H9 (cell line): ENCODE results near the gene GIT1. TPM values are rescaled to one million over a fixed set of nuclear protein-coding genes. Genes with fewer than 3 reads are reported as not detected.

Experiments
- DNase-seq: peaks from one replicate; pipeline ENCODE4 v3.0.0-alpha.2; 2017
- H2AFZ ChIP-seq: one replicate; pipeline ENCODE4 v1.6.1; 2013; ENCODE audit warnings: mild to moderate bottlenecking, low read length, control low read depth, moderate library complexity
- H2AK5ac ChIP-seq: 2 replicates; pipeline ENCODE4 v1.6.1; 2013; ENCODE audit warnings: low read length, control low read depth, mixed read lengths; ENCODE audit not compliant: insufficient read length
- H2BK120ac ChIP-seq: one replicate; pipeline ENCODE4 v1.6.1; 2013; ENCODE audit warnings: low read depth, mild to moderate bottlenecking, low read length, control low read depth, inconsistent platforms; ENCODE audit not compliant: poor library complexity, severe bottlenecking
- H2BK12ac ChIP-seq: 2 replicates; pipeline ENCODE4 v1.6.1; 2013; ENCODE audit warnings: low read length, control low read depth, mixed read lengths, low read depth; ENCODE audit not compliant: insufficient read length
- H2BK15ac ChIP-seq: 2 replicates; pipeline ENCODE4 v1.6.1; 2013; ENCODE audit warnings: low read depth, low read length, control low read depth
- H2BK20ac ChIP-seq: one replicate; pipeline ENCODE4 v1.6.1; 2013; ENCODE audit warnings: low read depth, mild to moderate bottlenecking, low read length, control low read depth, inconsistent platforms; ENCODE audit not compliant: poor library complexity, severe bottlenecking
- H2BK5ac ChIP-seq: 2 replicates; pipeline ENCODE4 v1.6.1; 2013; ENCODE audit warnings: low read length, control low read depth, mixed read lengths; ENCODE audit not compliant: insufficient read length
- H3K14ac ChIP-seq: 2 replicates; pipeline ENCODE4 v1.6.1; 2013; ENCODE audit warnings: low read length, control low read depth; ENCODE audit not compliant: insufficient read depth
- H3K18ac ChIP-seq: 2 replicates; pipeline ENCODE4 v1.6.1; 2013; ENCODE audit warnings: low read depth, mild to moderate bottlenecking, mixed read lengths, low read length, control low read depth; ENCODE audit not compliant: insufficient read length
- H3K23ac ChIP-seq: 2 replicates; pipeline ENCODE4 v1.6.1; 2013; ENCODE audit warnings: low read length, control low read depth, mixed read lengths, low read depth; ENCODE audit not compliant: insufficient read length
- H3K23me2 ChIP-seq: 2 replicates; pipeline ENCODE4 v1.6.1; 2013; ENCODE audit warnings: low read depth, mild to moderate bottlenecking, mixed read lengths, low read length, control low read depth; ENCODE audit not compliant: insufficient read length, poor library complexity, severe bottlenecking
- H3K27ac ChIP-seq: 2 replicates; pipeline ENCODE4 v1.5.1; 2013; ENCODE audit warnings: low read length, control low read depth, mixed read lengths, low read depth; ENCODE audit not compliant: insufficient read length
- H3K27me3 ChIP-seq: 2 replicates; pipeline ENCODE4 v1.6.1; 2013; ENCODE audit warnings: low read length, control low read depth, inconsistent platforms; ENCODE audit not compliant: insufficient read depth
- H3K4ac ChIP-seq: 2 replicates; pipeline ENCODE4 v1.6.1; 2013; ENCODE audit warnings: low read depth, mild to moderate bottlenecking, control low read depth, inconsistent platforms, low read length, moderate library complexity
- H3K4me1 ChIP-seq: 2 replicates; pipeline ENCODE4 v1.6.1; 2013; ENCODE audit warnings: low read length, control low read depth, inconsistent platforms; ENCODE audit not compliant: insufficient read depth
- H3K4me2 ChIP-seq: 2 replicates; pipeline ENCODE4 v1.6.1; 2013; ENCODE audit warnings: low read length, control low read depth, mixed read lengths; ENCODE audit not compliant: insufficient read length, insufficient read depth
- H3K56ac ChIP-seq: 2 replicates; pipeline ENCODE4 v1.6.1; 2013; ENCODE audit warnings: low read depth, mild to moderate bottlenecking, mixed read lengths, low read length, control low read depth; ENCODE audit not compliant: insufficient read length
- H3K79me1 ChIP-seq: 2 replicates; pipeline ENCODE4 v1.6.1; 2013; ENCODE audit warnings: low read depth, mild to moderate bottlenecking, moderate library complexity, low read length, control low read depth, inconsistent platforms; ENCODE audit not compliant: insufficient read depth, poor library complexity, severe bottlenecking
- H3K79me2 ChIP-seq: 2 replicates; pipeline ENCODE4 v1.6.1; 2013; ENCODE audit warnings: low read length, control low read depth, inconsistent platforms; ENCODE audit not compliant: insufficient read depth
- H3K9ac ChIP-seq: 2 replicates; pipeline ENCODE4 v1.6.1; 2013; ENCODE audit warnings: low read length, control low read depth, mixed read lengths; ENCODE audit not compliant: insufficient read length; ENCODE audit errors: extremely low read depth
- H3K9me3 ChIP-seq: one replicate; pipeline ENCODE4 v1.6.1; 2013; ENCODE audit warnings: low read depth, low read length, inconsistent platforms; ENCODE audit not compliant: control insufficient read depth
- H3T11ph ChIP-seq: one replicate; pipeline ENCODE4 v1.6.1; 2013; ENCODE audit warnings: mild to moderate bottlenecking, low read length, control low read depth, inconsistent platforms
- H4K20me1 ChIP-seq: one replicate; pipeline ENCODE4 v1.6.1; 2013; ENCODE audit not compliant: control insufficient read depth, insufficient read length, insufficient read depth
- H4K5ac ChIP-seq: 2 replicates; pipeline ENCODE4 v1.6.1; 2013; ENCODE audit warnings: low read depth, mild to moderate bottlenecking, mixed read lengths, low read length, control low read depth; ENCODE audit not compliant: insufficient read length
- H4K8ac ChIP-seq: replicated peaks from 2 replicates; pipeline ENCODE4 v1.6.1; 2013; ENCODE audit warnings: low read length, control low read depth, mixed read lengths, low read depth; ENCODE audit not compliant: insufficient read length
- H4K91ac ChIP-seq: 2 replicates; pipeline ENCODE4 v1.6.1; 2013; ENCODE audit warnings: low read depth, mild to moderate bottlenecking, moderate library complexity, mixed read lengths, low read length, control low read depth; ENCODE audit not compliant: insufficient read length
- H3K27ac Mint-ChIP-seq, 3 experiments: 2 replicates in 2 of 3; 3 replicates in 1 of 3; pipeline ENCODE4 v1.8.0; 2020 to 2021; ENCODE audit warnings: mixed read lengths in 3 of 3, mild to moderate bottlenecking in 1 of 3, moderate library complexity in 1 of 3
- H3K27me3 Mint-ChIP-seq: 2 replicates; pipeline ENCODE4 v1.8.0; 2021; ENCODE audit warnings: low read depth, mild to moderate bottlenecking, moderate library complexity, mixed read lengths
- H3K36me3 Mint-ChIP-seq, 3 experiments: 2 replicates in 2 of 3; 3 replicates in 1 of 3; pipeline ENCODE4 v1.8.0; 2020 to 2021; ENCODE audit warnings: low read depth in 3 of 3, mixed read lengths in 3 of 3; ENCODE audit not compliant: insufficient read depth in 1 of 3
- H3K4me1 Mint-ChIP-seq, 2 experiments: 2 replicates each; pipeline ENCODE4 v1.8.0; 2020; ENCODE audit warnings: mixed read lengths in 2 of 2
- H3K4me3 Mint-ChIP-seq, 2 experiments: 2 replicates in 1 of 2; 3 replicates in 1 of 2; pipeline ENCODE4 v1.8.0; 2020 to 2021; ENCODE audit warnings: mild to moderate bottlenecking in 2 of 2, mixed read lengths in 2 of 2, moderate library complexity in 1 of 2
- H3K9me3 Mint-ChIP-seq, 2 experiments: 2 replicates in 1 of 2; 3 replicates in 1 of 2; pipeline ENCODE4 v1.8.0; 2020; ENCODE audit warnings: mild to moderate bottlenecking in 2 of 2, mixed read lengths in 2 of 2, moderate library complexity in 1 of 2
- CTCF ChIP-seq: fragments of 200-600 bp; sonication (generic); conservative IDR thresholded peaks from 3 replicates; pipeline ENCODE4 v1.8.0; 2021; ENCODE audit warnings: antibody characterized with exemption, mild to moderate bottlenecking
- WGBS: extraction: QIAGEN DNeasy Blood & Tissue Kit; methylation state at CpG from one replicate; pipeline ENCODE4 v1.1.7; 2013; ENCODE audit warnings: missing lambda C conversion rate, low lambda C conversion rate, mixed read lengths; ENCODE audit not compliant: insufficient read length; ENCODE audit errors: extremely low coverage; 5-methylcytosine and 5-hydroxymethylcytosine counted together
- total RNA-seq: library from RNA; stranded (reverse); gene quantifications from 2 replicates; pipeline ENCODE4 v1.2.1, GENCODE V29; 2021

GIT1 gene
- total RNA-seq, 1 experiment from 2014 or later, result 47.4 TPM

GRCh38 chr17:29582772-29583171, 6.7 kb downstream of the GIT1 start:
- Histone ChIP-seq H3K23me2 (no peaks in the 10 kb centered on the region), H3K27ac (no peak overlapping the region), H3K9ac (no peak overlapping the region), H4K8ac (no peak overlapping the region), H2BK5ac (no peak overlapping the region), H3K14ac (no peak overlapping the region), H3K56ac (no peak overlapping the region), H2BK15ac (no peak overlapping the region), H3K79me2 (peaks cover 15% of the 10 kb centered on the region; the same call in 1 of the 2 replicates), H4K5ac (no peak overlapping the region), H2BK20ac (no peak overlapping the region), H4K20me1 (no peaks in the 10 kb centered on the region), H3T11ph (no peak overlapping the region), H2BK120ac (no peak overlapping the region), H2AK5ac (no peak overlapping the region), H3K18ac (no peak overlapping the region), H3K23ac (no peak overlapping the region), H3K27me3 (no peaks in the 10 kb centered on the region), H2AFZ (no peak overlapping the region), H3K9me3 (no peaks in the 10 kb centered on the region), H3K4me2 (no peak overlapping the region), H3K4ac (no peak overlapping the region), H2BK12ac (no peak overlapping the region), H4K91ac (no peak overlapping the region), H3K79me1 (peaks cover 4% of the 10 kb centered on the region), H3K4me1 (peaks cover 15% of the 10 kb centered on the region; the same call in 1 of the 2 replicates)
- H3K27me3 Mint-ChIP-seq, result no peaks in the 10 kb centered on the region
- peaks cover 22 to 37% of the 10 kb centered on the region in 2 experiments for H3K4me1 Mint-ChIP-seq
- H3K27ac Mint-ChIP-seq, result no peak overlapping the region
- TF ChIP-seq CTCF, result no peak
- H3K9me3 Mint-ChIP-seq, result no peaks in the 10 kb centered on the region
- DNase-seq, result no peak
- peaks cover 20 to 52% (median 43%) of the 10 kb centered on the region in 3 experiments for H3K36me3 Mint-ChIP-seq
- no peak overlapping the region for H3K4me3 Mint-ChIP-seq
- WGBS, result no CpG with 5 or more reads among the region's 13 CpGs
